ENCODE data around the gene OTUD1. TPM values are rescaled to one million over a fixed set of nuclear protein-coding genes. Genes with fewer than 3 reads are reported as not detected.

OTUD1 gene
- total RNA-seq, 2 experiments from 2014 or later = 94.5 to 94.8 TPM

DNA sequence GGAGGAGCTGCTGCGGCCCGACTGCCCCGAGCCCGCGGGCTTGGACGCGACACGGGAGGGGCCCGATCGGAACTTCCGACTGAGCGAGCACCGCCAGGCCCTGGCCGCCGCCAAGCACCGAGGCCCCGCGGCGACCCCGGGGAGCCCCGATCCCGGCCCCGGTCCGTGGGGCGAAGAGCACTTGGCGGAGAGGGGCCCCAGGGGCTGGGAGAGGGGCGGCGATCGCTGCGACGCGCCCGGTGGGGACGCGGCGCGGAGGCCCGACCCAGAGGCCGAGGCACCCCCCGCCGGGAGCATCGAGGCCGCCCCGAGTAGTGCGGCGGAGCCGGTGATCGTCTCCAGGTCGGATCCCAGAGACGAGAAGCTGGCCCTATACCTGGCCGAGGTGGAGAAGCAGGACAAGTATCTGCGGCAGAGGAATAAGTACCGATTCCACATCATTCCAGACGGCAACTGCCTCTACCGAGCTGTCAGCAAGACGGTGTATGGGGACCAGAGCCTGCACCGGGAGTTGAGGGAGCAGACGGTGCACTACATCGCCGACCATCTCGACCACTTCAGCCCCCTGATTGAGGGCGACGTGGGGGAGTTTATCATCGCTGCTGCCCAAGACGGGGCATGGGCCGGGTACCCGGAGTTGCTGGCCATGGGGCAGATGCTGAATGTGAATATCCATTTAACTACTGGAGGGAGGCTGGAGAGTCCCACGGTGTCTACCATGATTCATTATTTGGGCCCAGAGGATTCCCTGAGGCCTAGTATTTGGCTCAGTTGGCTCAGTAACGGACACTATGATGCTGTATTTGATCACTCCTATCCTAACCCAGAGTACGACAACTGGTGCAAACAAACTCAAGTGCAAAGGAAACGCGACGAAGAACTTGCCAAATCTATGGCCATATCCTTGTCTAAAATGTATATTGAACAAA lies 1.4 kb downstream of the OTUD1 start:
- H3K4me1 ChIP-seq (ENCODE audit: insufficient read depth, low read length) = peaks cover 22% of the 10 kb centered on the region
- H3K36me3 ChIP-seq (ENCODE audit: insufficient read depth, low read length) = peaks cover 4% of the 10 kb centered on the region
- H3K27ac ChIP-seq (ENCODE audit: low read depth in 1 of 2, low read length in 2 of 2) = no peak overlapping the region
- H3K9me3 Mint-ChIP-seq = no peaks in the 10 kb centered on the region
- H3K27ac Mint-ChIP-seq = peak overlapping the region; percentile 99
- no peaks in the 10 kb centered on the region for H3K27me3 ChIP-seq (ENCODE audit: control insufficient read depth in 1 of 2, insufficient read depth in 2 of 2, low read length in 2 of 2)
- CTCF ChIA-PET = interaction anchor here (0.5 kb wide), 1 partner anchor 1431 kb away, joined by 3 read pairs; no protein-coding TSS in a partner anchor
- H3K4me1 Mint-ChIP-seq (ENCODE audit: low read depth) = peaks cover 45% of the 10 kb centered on the region
- POLR2A ChIA-PET = interaction anchor here (1.4 to 4.5 kb wide), 11 partner anchors 8 to 1182 kb away, joined by 3 to 49 read pairs (median 11); partner anchors contain the start of gene C10orf67
- TF ChIP-seq, protein P1, sequence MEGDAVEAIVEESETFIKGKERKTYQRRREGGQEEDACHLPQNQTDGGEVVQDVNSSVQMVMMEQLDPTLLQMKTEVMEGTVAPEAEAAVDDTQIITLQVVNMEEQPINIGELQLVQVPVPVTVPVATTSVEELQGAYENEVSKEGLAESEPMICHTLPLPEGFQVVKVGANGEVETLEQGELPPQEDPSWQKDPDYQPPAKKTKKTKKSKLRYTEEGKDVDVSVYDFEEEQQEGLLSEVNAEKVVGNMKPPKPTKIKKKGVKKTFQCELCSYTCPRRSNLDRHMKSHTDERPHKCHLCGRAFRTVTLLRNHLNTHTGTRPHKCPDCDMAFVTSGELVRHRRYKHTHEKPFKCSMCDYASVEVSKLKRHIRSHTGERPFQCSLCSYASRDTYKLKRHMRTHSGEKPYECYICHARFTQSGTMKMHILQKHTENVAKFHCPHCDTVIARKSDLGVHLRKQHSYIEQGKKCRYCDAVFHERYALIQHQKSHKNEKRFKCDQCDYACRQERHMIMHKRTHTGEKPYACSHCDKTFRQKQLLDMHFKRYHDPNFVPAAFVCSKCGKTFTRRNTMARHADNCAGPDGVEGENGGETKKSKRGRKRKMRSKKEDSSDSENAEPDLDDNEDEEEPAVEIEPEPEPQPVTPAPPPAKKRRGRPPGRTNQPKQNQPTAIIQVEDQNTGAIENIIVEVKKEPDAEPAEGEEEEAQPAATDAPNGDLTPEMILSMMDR (IDR thresholded peaks at IDR 0.05) = no peak
- peak overlapping the region; percentile 98 for H3K4me3 Mint-ChIP-seq
- no peaks in the 10 kb centered on the region for H3K27me3 Mint-ChIP-seq
- H3K9me3 ChIP-seq (ENCODE audit: control insufficient read depth in 1 of 2, insufficient read depth in 1 of 2, low read length in 2 of 2) = no peaks in the 10 kb centered on the region
- peak overlapping the region; percentile 68 for H3K4me3 ChIP-seq (ENCODE audit: low read length)
- H3K36me3 Mint-ChIP-seq (ENCODE audit: low read depth) = peaks cover 37% of the 10 kb centered on the region
- peak in 13 of 14 experiments; percentile 9 to 59 (median 18) for DNase-seq
- intact Hi-C loops (cut with DNase I, micrococcal nuclease) = loop anchor here (1.0 to 10.0 kb wide), 10 partner anchors 8 to 1915 kb away; partner anchors contain the start of genes ENKUR (in 2 of the 2), THNSL1 (in 2 of the 2), ARHGAP21 (in 1 of the 2) and C10orf67 (in 1 of the 2)
- ATAC-seq (ENCODE audit: poor library complexity) = no peak

DNA sequence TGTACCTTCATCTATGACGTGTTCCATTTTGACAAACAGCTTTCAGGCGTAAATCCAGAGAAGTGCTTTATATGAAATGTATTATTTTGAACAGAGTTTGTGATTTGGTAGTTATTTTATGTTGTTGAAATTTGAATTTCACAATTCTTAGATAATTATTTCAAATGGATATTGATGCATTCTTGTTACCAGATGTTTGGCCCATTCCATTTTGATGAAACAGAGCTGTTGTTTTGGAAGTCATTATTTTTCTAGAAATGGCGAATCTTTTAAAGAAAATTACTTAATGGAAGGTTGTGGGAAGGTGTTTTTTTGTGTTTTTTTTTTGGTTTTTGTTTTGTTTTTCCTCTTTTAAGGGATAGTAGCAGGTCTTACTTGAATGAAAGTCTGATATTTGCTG lies 2.4 kb downstream of the OTUD1 start:
- H3K4me3 ChIP-seq (ENCODE audit: low read length) = peak overlapping the region; percentile 68
- Mint-ChIP-seq H3K9me3 (no peaks in the 10 kb centered on the region), H3K36me3 (ENCODE audit: low read depth) (peaks cover 42% of the 10 kb centered on the region), H3K27me3 (no peaks in the 10 kb centered on the region), H3K27ac (peak overlapping the region; percentile 99), H3K4me3 (peak overlapping the region; percentile 98), H3K4me1 (ENCODE audit: low read depth) (peaks cover 51% of the 10 kb centered on the region)
- ChIA-PET POLR2A (interaction anchor here (0.8 to 4.5 kb wide), 7 partner anchors 9 to 127 kb away, joined by 3 to 49 read pairs (median 5); no protein-coding TSS in a partner anchor), CTCF (no interaction called here)
- H3K27ac ChIP-seq (ENCODE audit: low read depth in 1 of 2, low read length in 2 of 2) = no peak overlapping the region
- H3K9me3 ChIP-seq (ENCODE audit: control insufficient read depth in 1 of 2, insufficient read depth in 1 of 2, low read length in 2 of 2) = no peaks in the 10 kb centered on the region
- ATAC-seq (ENCODE audit: poor library complexity) = no peak
- intact Hi-C loops (cut with DNase I, micrococcal nuclease) = loop anchor here (10.0 kb wide), 3 partner anchors 106 to 1574 kb away; partner anchors contain the start of genes ENKUR (in 1 of the 2), MSRB2 (in 1 of the 2) and THNSL1 (in 1 of the 2)
- H3K4me1 ChIP-seq (ENCODE audit: insufficient read depth, low read length) = peaks cover 22% of the 10 kb centered on the region
- no peaks in the 10 kb centered on the region for H3K27me3 ChIP-seq (ENCODE audit: control insufficient read depth in 1 of 2, insufficient read depth in 2 of 2, low read length in 2 of 2)
- no peak for DNase-seq
- TF ChIP-seq, protein P1 (IDR thresholded peaks at IDR 0.05) = no peak
- peaks cover 4% of the 10 kb centered on the region for H3K36me3 ChIP-seq (ENCODE audit: insufficient read depth, low read length)

DNA sequence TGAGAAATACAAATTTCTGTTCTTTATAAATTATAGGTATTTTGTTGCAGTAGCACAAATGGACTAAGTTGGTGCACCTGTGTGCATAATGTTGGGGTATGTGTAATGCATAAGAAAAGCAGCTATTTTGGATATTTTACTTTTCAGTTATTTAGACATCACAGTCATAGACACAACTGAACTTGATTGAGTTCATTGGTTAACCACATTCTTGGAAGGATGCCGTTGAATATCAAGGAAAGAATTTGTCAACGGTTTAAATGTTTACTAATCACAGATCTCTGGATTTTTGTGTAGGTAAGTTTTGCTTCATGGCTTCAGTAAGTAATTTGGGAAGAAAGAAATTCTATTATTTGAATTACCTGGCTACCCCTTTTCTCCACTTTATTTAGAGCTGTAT lies 4.1 kb downstream of the OTUD1 start:
- no peaks in the 10 kb centered on the region for H3K27me3 Mint-ChIP-seq
- no peaks in the 10 kb centered on the region for H3K9me3 Mint-ChIP-seq
- Histone ChIP-seq H3K27me3 (ENCODE audit: control insufficient read depth in 1 of 2, insufficient read depth in 2 of 2, low read length in 2 of 2) (no peaks in the 10 kb centered on the region), H3K4me3 (ENCODE audit: low read length) (no peak overlapping the region), H3K27ac (ENCODE audit: low read depth in 1 of 2, low read length in 2 of 2) (no peak overlapping the region), H3K9me3 (ENCODE audit: control insufficient read depth in 1 of 2, insufficient read depth in 1 of 2, low read length in 2 of 2) (no peaks in the 10 kb centered on the region), H3K36me3 (ENCODE audit: insufficient read depth, low read length) (peaks cover 4% of the 10 kb centered on the region), H3K4me1 (ENCODE audit: insufficient read depth, low read length) (peaks cover 22% of the 10 kb centered on the region)
- intact Hi-C loops (cut with DNase I, micrococcal nuclease) = loop anchor here (10.0 kb wide), 3 partner anchors 108 to 1572 kb away; partner anchors contain the start of genes ENKUR (in 1 of the 2), MSRB2 (in 1 of the 2) and THNSL1 (in 1 of the 2)
- POLR2A ChIA-PET = no interaction called here
- no peak for ATAC-seq (ENCODE audit: poor library complexity)
- DNase-seq = no peak
- peaks cover 49% of the 10 kb centered on the region for H3K36me3 Mint-ChIP-seq (ENCODE audit: low read depth)
- peak overlapping the region; percentile 99 for H3K27ac Mint-ChIP-seq
- H3K4me1 Mint-ChIP-seq (ENCODE audit: low read depth) = peaks cover 56% of the 10 kb centered on the region
- peak overlapping the region; percentile 73 for H3K4me3 Mint-ChIP-seq
- TF ChIP-seq, protein P1 (IDR thresholded peaks at IDR 0.05) = no peak
- CTCF ChIA-PET = interaction anchor here (0.6 to 1.5 kb wide), 2 partner anchors 125 to 128 kb away, joined by 3 to 4 read pairs; no protein-coding TSS in a partner anchor

All from CD4-positive, alpha-beta T cell (primary cell).